Ammon's horn (tissue), 1 donor: Measurements from ENCODE around the gene RBL2.

Experiments
- DNase-seq: peaks from one replicate; pipeline ENCODE4 v3.0.0-alpha.2; 2016; ENCODE audit warnings: low spot score

The RBL2 gene

DNA sequence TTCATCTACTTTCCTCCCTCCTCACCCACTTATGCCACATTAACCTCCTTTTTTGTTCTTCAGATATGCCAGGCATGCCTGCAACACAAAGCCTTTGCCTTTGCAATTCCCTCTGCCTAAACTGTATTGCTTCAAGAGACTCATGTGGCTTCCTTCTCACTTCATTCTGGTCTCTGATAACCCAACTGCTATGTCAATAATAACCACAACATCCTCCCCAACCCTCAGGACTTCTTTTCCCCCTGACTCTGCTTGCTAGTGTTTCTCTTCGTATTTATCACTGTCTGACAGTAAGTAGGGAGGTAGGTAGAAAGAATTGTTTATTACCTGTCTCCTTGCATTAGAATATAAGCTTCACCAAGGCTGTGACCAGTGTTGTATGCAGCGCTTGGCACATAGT is 22.4 kb downstream of the RBL2 start:
- no peak for DNase-seq

DNA sequence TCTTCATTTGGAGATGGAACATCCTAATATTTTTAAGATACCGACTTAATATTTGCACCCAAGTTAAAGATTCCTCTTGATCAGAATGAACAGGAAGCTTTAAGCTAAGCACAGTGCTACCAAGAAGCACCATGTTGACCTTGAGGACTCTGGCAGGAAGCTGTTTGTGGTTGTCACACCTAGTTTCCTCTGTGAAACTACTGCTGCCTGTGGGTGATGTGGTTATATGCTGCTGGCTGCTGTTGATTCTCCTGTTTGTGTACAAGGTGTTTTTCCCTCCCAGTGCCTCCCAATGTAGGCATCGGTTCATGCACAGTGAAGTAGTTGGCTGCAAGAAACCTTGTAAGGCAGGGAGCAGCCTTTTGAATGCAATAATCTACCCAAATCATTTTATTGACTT is 23.4 kb downstream of the RBL2 start:
- DNase-seq: no peak

DNA sequence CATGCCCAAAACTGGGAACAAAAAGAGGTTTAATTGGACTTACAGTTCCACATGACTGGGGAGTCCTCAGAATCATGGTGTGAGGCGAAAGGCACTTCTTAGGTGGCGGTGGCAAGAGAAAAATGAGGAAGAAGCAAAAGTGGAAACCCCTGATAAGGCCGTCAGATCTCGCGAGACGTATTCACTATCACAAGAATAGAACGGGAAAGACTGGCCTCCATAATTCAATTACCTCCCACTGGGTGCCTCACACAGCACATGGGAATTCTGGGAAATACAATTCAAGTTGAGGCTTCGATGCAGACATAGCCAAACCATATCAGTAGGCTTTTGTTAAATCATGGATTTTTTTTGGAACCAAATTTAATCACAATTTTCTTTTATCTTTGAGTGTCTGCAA is 24.4 kb downstream of the RBL2 start:
- no peak for DNase-seq

DNA sequence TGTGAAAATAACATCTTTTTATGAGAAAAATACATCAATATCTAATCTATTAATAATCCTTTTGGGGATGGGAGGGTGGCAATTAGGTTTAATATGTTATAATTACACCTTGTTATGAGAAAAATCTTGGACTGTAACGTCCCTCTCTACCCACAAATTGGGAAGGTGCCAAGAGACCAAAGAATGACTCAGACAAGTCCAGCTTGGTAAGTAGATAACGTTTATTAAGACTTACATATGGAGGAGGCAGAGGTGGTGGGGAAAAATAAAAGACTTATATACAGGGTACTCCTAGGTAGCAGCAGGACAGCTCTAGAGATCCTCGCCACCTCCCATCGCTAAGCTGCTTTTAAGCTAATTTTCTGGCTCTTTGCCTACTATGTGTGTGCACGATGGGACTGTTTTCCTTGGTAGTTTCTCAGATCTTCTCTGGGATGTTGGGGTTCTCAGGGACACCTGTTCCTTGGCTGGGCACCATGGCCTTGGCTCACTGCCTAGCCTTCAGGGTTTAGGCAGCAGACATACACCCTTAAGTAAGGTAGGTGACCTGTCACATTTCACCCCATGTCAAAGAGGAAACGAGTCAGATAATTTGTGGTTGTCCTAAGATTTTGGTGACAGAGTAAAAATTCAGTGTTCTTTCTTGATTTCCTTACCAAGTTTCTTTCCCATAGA is 31.5 kb downstream of the RBL2 start:
- no peak for DNase-seq

DNA sequence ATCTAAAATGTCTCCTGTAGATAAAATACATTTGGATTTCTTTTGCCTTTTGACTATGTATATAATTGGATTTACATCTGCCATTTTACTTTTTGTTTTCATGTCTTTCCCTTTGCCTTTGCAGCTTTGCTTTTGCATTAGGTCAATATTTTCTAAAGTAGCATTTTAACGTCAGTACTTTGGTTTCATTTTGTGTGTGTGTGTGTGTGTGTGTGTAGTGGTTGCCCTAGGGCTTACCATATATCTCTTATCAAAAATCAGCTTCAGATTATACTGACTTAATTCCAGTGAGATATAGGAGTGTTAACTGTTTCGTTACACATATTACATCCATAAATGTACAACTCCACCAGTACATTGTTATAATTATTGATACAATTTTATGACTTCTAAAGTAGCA is 42.6 kb downstream of the RBL2 start:
- no peak for DNase-seq

DNA sequence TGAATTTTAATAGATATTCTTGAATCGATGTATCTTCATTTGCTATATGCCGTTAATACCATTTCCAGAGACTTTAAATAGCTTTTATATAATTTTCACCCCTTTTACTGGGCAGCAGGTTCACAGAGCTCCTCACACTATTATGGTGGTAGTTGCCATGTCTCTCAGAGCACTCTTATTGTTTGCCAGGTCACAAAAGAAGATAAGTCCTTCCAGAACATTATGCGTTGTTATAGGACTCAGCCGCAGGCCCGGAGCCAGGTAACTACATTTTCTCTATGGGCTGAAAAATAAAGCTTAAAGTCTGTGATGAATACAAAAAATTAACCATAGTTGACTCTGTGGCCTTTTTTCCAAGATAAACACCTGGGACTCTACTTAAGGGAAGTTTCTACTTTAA is 44.7 kb downstream of the RBL2 start:
- no peak for DNase-seq

DNA sequence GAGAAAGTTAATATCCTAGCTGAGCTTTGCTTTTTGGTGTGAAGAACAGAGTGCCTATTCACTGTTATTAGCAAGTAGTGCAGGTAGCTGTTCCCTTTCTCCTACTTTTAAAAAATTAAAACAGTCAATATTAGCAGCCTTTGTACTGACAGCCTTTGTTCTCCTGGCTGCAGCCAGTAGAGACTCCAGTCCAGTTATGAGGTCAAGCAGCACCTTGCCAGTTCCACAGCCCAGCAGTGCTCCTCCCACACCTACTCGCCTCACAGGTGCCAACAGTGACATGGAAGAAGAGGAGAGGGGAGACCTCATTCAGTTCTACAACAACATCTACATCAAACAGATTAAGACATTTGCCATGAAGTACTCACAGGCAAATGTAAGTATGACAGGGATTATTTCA is 46.1 kb downstream of the RBL2 start:
- no peak for DNase-seq

DNA sequence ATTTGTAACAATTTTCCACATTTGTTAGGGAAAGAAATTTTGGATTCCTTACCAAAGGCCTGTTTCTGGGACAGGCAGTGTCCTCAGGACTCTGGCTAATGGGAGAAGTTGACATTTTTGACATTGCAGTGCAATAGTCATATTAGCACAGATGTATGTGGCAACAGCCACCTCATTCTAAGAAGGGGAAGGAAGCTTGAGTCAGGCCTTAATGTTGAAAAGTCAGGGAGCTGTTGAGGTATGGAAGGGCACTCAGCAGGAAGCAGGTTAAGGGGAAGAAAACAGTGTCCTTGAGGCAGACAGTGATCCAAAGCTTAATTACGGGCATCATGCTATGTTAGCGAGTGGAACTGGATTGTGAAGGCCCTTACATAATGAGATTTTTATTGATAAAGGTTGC is 47.9 kb downstream of the RBL2 start:
- DNase-seq: no peak

DNA sequence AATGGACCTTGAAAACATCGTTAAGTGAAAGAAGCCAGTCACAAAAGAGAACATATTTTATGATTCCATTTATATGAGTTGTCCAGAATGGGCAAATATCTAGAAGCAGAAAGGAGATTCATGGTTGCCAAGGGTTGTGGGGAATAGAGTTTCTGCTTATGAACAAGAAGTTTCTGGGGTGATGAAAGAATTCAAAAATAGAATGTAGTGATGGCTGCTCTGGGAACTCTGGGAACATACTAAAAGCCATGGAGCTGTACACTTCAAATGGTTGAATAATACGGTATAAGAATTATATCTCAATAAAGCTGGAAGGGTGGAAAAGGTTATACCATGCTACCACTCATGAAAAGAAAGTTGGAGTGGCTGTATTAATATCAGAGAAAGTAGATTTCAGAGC is 50.3 kb downstream of the RBL2 start:
- DNase-seq: no peak

DNA sequence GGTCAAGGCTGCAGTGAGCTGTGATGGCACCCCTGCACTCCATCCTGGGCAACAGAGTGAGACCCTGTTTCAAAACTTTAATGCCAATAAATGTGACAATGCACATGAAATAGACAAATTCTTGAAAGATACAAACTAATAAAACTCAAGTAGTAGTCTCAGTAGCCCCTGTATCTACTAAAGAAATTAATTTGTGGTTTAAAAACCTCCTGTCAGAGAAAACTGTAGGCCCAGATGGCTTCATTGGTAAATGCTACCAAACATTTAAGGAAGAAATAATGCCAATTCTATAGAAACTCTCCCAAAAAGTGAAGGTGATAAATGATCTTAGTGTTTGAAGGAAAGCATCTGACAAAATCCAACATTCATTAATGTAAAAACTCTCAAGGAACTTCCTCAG is 52.0 kb downstream of the RBL2 start:
- no peak for DNase-seq

DNA sequence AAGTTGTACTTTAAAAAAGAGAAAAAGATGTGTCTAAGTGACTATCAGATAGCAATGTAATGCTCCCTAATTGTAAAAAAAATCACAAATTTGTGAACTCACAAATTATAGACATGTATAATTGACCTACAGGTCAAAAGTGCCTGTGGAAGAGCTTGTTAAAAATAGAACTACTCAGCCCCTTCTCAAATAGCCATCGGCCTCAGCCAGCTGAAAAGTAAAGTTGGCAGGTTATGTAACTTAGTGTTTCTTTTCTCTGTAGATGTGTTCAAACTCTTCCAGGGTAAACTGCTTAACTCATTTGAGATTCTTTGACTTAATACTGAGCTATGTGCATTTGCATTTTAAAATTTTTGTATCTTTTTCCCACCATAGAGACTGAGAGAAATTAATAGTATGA is 55.5 kb downstream of the RBL2 start:
- DNase-seq: no peak

DNA sequence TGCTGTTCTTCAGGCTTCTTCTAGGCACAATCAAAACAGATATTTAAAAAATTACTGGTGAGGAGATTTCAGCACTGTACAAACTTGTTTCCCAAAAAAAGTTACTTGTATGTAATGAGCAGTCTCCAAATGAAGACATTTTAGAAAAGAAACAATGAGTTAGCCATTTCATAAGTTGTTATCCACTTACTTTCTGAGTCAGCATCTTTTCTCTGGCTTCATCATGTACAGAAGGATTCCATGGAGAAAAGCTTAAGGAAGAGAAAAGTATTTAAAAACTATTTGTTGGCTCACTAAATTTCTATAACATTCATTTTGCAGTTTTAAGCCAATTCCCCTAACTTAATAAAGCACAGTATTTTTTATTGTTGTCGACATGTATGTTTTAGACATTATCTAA is 58.2 kb downstream of the RBL2 start:
- DNase-seq: no peak

DNA sequence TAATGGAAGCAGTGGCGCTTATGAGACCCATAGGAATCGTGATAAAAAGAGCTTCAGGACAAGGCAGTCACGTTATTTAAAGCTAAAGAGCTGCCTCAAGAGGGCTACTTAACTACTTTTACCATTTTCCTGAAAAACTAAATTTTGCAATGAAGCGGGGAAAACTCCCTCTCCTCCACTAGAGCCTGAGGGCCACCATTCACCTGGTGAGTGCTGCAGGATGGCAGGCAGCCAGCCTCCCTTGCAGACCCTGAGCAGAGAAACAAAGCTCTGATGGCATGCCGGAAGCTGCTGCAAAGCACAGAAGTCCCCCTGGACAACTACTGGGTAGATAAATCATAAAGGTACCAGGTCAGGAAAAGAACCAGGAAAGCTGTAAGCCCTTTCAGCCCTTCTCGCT is 60.4 kb downstream of the RBL2 start:
- DNase-seq: no peak

DNA sequence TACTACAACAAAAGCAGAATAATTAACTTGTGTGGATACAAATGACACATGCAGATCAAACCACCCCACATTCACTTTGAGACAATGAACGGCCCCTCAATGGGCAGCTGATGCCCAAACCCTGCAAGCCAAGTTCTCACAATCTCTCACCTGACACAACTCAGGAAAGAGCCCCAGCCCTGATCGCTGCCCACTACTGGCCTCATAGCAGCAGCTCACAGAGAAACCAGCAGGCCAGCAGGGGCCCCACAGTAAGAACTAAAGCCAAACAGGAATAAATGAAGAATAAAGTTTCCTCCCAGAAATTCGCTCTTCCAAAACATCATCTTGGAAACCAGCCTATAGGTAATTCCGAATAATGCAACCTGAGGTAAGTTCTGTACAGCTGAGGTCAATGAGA is 61.1 kb downstream of the RBL2 start:
- DNase-seq: no peak

DNA sequence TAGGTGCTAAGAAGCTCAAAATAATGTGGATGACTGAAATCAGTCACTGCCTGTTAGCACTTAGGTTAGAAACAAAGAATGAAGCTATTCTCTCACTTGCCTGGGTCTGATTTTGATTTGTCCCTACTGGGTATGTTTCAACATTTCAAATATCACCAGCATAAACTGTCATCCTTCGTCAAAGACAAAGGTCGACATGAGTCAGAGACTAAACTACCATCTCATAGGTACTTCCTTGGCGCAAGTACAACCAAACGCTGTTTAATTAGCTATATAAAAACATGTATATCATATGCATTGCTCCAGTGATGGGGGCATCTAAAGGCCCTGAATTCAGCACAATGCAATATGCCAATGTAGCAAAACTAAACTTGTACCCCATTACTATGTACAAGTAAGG is 64.7 kb downstream of the RBL2 start:
- no peak for DNase-seq

DNA sequence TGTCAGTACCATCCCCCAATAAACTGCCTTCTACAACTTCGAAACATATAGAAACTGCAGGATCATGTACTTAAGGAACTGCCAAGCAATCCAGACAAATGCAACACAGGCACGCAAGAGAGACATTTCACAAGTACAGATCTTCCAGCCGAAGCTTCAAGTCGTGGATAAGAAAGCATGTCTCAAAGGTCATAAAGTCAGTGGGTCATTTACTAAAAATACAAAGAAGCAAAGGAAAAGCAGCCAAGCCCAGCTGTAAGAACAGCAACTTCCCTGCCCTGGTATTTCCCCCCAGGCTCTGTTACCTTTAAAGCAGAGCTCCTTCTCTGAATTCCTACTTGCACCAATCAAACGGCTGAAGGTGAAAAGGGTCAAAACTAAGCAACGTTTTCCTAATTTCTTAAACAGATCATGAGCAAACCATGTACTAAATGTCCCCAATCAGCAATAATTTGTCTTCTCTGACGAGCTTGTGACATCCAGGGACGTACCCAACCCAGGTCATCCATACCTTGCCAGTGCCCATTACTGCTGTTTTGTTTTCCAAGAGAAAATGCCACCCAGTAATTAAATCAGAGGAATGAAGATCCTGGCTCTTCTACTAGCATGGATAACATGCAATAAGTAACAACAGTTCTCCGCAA is 67.1 kb downstream of the RBL2 start:
- no peak for DNase-seq

DNA sequence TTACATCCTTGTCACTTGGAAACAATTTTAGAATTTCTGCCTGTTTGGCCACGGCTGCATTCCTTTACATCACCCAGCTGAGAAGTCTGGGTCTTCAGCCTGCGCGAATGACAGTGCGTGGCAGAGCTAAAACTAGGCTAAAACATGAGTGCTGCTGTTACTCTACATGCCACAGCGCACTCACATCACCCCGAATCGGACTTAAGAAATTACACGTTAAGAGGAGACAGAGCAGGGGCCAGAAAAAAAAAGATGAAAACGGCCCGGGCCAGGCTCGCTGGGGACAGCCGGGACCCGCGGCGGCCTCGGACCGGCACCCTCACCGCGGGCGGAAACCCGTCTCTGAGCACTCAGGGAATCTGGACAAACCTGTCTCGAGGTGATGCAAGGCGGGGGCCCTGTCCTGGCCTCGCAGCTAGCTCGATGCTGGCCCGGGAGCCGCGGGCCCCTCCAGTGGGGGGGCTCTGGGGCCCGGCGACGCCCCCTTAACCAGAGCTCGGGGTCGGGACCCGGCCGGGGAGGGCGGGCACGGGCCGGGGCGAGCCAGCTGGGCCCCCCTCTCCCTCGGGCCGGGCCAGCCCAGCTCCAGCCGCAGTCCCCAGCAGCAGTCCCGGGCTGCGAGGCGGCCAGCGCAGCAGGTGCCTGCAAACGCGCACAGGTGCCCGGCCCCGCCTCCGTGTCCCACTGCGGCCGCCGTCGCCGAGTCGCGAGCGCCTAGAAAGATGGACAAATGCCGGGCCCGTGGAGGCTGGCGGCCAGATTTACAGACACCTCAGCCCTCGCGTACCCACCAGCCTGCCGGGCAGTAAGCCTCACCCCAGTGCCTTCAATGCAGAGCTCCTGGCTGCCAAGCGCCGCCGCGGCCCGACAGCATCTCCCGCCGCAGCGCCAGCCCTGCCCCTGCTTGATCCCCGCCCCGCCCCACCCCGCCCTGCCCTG is 68.3 kb downstream of the RBL2 start, which contains the start of gene AKTIP:
Gene AKTIP (minus strand): TSS at position 879 of the 939 bp plus-strand sequence. CDS start 2,950 bp downstream, outside the sequence.
- DNase-seq: peak; percentile 36

DNA sequence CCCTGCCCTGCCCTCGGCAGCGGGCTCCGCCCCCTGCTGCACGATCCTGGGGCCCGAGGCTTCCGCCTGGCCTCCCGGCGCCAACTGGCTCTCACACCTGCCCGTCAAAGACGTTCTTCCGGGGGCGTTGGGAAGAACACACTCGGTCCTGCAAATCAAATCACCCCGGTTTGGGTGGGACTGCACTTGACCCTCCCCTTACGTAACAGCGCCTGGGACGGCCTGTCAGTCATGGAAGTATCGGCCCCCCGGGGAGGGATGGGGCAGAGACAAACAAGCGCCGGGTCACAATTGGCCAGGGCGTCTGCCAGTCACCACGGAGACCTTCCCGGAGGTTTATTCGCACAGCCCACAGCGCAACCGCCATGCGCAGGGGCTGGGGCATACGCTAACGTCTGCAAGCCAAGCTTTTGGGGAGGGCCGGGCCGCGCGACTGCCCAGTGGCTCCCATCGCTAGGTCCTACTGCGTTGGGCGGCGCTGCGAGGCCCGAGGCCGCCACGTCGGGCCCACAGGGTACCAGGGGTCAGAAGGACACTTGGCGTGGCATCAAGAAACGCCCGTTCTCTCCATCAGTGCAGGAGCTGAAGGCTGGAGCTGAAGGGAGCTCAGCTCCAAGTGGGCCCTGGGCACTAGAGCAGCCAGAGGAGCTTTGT is 69.1 kb downstream of the RBL2 start:
- DNase-seq: peak; percentile 100

DNA sequence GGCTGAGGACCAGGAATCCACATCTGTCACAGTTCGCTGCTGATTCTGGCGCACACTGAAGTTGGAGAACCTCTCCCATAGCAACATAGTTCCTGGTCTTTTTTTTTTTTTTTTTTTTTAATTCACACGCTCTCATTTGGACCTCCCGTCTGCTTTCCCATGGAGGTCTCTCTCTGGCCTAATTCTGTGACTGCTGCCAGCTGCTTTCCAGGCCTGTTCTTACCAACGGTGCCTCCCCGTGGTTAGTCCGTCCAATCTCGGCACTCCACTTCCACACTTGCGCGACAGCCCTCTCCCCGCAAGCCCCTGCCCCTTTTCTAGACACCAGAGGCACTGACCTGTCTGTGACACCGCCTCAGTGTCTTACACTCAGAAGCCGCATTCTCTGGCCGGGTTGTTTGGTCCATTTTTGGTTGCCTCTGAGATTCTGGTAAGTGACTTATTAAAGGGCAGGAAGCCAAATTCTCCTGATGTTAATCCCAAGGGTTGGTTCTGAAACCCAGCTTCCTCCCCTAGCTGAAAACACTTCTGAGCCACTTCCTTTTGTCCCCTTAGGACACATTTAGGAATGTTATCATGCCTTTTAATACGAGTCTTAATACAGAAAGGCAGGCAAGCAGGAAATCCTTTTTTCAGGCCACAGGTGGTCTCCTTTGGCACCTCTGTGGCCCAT is 69.9 kb downstream of the RBL2 start:
- DNase-seq: peak; percentile 57

DNA sequence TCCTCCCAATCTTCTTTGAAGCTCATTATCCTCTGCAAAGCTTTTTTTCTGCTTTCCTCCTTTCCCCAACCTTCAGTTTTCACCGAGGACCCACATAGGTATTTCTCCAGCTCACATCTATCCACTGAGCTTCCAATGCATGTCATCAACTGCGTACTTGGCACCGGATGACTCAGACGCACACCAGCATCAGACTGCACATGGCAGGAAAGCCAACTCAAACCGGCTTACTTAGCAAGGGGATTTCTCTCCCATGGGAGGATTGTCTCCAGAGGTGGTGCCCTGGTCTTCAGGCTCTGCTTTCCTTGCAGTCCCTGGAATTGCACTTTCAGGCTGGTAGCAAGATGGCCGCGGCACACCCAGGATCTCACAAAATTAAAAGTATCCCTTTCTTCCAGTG is 70.4 kb downstream of the RBL2 start:
- peak; percentile 25 for DNase-seq

DNA sequence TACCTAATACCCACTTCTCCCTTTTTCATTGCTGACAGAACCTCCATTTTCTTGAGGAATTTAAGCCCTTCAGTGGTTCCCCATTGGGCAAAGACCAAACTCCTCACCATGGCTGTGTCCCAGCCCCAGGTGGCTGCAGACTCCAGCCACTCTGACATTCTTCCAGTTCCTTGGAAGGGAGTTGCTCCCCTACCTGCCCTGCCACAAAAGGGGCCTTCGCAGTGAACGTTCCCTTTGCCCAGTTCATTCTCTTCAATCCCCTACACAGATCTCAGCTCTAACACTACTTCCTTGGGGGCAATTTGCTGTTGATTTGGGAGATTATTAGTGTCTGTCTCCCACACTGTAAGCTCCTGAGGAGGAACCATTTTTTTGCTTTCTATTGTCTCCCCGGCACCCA is 72.0 kb downstream of the RBL2 start:
- DNase-seq: no peak
